ENCODE results near the gene NOX5. TPM values are rescaled to one million over a fixed set of nuclear protein-coding genes. Genes with fewer than 3 reads are reported as not detected.

NOX5 gene
- total RNA-seq, 2 donors from 2014 or later = 0.26 TPM; not detected in 1

DNA sequence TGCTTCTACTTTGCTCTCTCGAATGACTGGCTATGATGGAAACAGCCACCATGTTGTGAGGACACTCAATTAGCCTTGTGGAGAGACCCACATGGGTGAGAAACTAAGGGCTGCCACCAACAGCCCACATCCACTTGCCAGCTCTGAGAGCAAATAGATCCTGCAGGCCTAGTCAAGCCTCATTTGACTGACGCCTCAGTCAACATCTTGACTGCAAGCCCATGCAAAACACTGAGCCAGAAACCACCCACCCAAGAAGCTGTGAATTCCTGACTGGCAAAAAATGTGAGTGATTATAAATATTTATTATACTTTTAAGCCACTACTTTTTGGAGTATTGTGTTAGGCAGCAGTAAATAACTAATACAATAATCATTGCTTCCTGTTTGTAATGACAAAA, 58.4 kb downstream of the NOX5 start:
- intact Hi-C loops (cut with DNase I) = no loop called here
- peaks cover 0 to under 1% (median 0%) of the 10 kb centered on the region in 3 donors for H3K9me3 ChIP-seq
- no peak overlapping the region for H3K27ac ChIP-seq
- DNase-seq = no peak
- H3K4me3 ChIP-seq = no peak overlapping the region
- ATAC-seq = no peak
- whole genome bisulfite sequencing, 2 donors = 95 to 100% methylated on average over 2 of the region's 2 CpGs
- H3K27me3 ChIP-seq = no peaks in the 10 kb centered on the region
- peaks cover 21% of the 10 kb centered on the region for H3K4me1 ChIP-seq
- no peaks in the 10 kb centered on the region for H3K36me3 ChIP-seq (replicated peaks in 1 of 2; ENCODE audit: insufficient read depth in 1 of 2, low read depth in 2 of 2)
- TF ChIP-seq, protein P1, sequence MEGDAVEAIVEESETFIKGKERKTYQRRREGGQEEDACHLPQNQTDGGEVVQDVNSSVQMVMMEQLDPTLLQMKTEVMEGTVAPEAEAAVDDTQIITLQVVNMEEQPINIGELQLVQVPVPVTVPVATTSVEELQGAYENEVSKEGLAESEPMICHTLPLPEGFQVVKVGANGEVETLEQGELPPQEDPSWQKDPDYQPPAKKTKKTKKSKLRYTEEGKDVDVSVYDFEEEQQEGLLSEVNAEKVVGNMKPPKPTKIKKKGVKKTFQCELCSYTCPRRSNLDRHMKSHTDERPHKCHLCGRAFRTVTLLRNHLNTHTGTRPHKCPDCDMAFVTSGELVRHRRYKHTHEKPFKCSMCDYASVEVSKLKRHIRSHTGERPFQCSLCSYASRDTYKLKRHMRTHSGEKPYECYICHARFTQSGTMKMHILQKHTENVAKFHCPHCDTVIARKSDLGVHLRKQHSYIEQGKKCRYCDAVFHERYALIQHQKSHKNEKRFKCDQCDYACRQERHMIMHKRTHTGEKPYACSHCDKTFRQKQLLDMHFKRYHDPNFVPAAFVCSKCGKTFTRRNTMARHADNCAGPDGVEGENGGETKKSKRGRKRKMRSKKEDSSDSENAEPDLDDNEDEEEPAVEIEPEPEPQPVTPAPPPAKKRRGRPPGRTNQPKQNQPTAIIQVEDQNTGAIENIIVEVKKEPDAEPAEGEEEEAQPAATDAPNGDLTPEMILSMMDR (IDR thresholded peaks at IDR 0.05) = no peak
- no peak for TF ChIP-seq POLR2A (IDR thresholded peaks at IDR 0.05)

DNA sequence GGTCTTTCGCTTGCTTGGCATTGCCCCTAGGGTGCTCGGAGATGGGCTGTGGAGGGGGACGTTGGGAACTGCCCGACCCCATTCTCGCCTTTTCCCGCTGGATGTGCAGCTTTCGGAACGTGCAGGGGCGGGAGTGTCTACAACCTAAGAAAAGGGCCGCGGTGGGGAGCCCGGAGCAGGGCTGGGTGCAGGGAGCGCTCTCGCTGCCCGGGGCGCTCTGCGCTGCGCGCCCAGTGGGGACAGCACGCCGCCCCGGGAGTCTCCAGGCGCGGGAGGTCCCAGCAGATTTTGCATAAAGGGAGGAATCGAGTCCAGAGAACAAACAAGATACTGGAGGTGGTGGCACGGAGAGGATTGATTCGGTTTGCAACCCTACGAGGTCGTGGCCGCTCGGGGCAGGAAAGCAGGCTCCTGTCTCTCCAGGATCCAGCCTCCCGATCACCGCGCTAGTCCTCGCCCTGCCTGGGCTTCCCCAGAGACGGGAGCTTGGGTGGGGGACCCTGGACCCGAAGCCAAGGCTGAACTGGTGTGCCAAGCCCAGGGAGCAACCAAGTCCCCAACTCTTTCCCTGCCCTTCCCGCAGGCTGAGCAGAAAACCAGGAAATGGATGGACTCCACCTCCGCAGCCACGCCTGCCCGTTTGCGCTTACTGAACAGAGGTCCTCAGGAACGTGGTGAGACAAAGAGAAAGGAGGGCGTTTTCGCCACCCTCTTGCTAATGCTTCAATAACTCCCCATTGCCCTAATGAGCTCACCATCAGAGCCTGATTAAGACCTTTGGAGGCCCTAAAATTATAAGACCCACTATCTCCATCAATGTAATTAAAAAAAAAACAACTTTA, 59.7 kb downstream of the NOX5 start:
- Histone ChIP-seq H3K27me3 (no peaks in the 10 kb centered on the region), H3K9me3 (no peaks in the 10 kb centered on the region), H3K36me3 (replicated peaks in 1 of 2; ENCODE audit: insufficient read depth in 1 of 2, low read depth in 2 of 2) (no peaks in the 10 kb centered on the region), H3K4me3 (peak overlapping the region in 1 of 2 donors; percentile 37), H3K4me1 (peaks cover 21% of the 10 kb centered on the region), H3K27ac (peak overlapping the region in 3 of 4 donors; percentile 60 to 75 (median 65))
- intact Hi-C loops (cut with DNase I) = no loop called here
- 1 to 3% methylated on average over 45 of the region's 45 CpGs for WGBS, 2 donors
- peak; percentile 47 to 65 (median 56) for DNase-seq
- TF ChIP-seq, protein P1 (IDR thresholded peaks at IDR 0.05) = peak in 2 of 7 experiments; percentile 8 to 10
- TF ChIP-seq POLR2A (IDR thresholded peaks at IDR 0.05) = peak; percentile 12 to 63 (median 61)
- ATAC-seq = peak; percentile 82

DNA sequence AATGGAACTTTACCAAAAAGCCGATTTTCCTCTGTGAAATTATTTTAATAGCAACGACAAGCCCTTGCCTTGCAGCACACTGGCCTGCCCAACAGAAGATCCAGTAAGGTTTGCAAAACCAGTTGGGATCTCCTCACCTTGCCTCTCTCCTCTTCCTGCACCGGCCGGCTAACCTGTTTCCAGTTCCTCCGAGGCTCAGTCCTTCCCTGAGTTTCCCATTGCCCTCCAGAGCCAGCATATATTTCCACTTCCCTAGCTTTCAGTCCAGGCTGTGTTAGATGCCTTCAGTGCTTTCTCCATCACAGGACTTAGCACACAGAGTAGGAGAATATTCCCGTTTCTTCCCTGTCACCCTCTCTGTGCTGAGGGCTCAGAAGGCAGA, 60.3 kb downstream of the NOX5 start:
- peak overlapping the region in 2 of 4 donors; percentile 65 to 75 for H3K27ac ChIP-seq

DNA sequence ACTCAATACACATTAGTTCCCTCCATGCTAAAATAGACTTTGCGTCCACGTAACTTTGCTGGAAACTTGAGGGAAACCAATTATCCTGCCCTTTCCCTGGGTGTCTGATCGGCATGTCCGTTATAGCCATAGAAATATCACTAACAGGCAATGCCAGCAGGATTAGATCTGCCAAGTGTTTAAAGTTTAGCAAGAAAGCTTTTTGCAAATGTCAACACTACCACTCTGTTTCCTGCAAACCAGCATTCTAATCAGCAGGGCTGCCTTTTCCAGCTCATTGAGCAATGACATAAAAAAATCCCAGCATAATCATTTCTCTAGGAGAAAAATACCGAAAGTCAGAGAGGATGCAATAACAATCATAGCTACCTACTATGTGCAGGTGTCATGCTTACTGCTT, 60.9 kb downstream of the NOX5 start:
- intact Hi-C loops (cut with DNase I) = no loop called here
- no peak overlapping the region for H3K27ac ChIP-seq
- H3K36me3 ChIP-seq (replicated peaks in 1 of 2; ENCODE audit: insufficient read depth in 1 of 2, low read depth in 2 of 2) = no peaks in the 10 kb centered on the region
- H3K4me1 ChIP-seq = peaks cover 21% of the 10 kb centered on the region
- DNase-seq = no peak
- H3K27me3 ChIP-seq = no peaks in the 10 kb centered on the region
- H3K4me3 ChIP-seq = no peak overlapping the region
- TF ChIP-seq, protein P1 (IDR thresholded peaks at IDR 0.05) = no peak
- no peak for TF ChIP-seq POLR2A (IDR thresholded peaks at IDR 0.05)
- ATAC-seq = no peak
- WGBS, 2 donors = 55 to 68% methylated on average over 5 of the region's 5 CpGs
- no peaks in the 10 kb centered on the region for H3K9me3 ChIP-seq

More for the DNA sequence above, 60.3 kb downstream of the NOX5 start:
- TF ChIP-seq, protein P1 (IDR thresholded peaks at IDR 0.05) = no peak
- no peak for TF ChIP-seq POLR2A (IDR thresholded peaks at IDR 0.05)
- Histone ChIP-seq H3K27me3 (no peaks in the 10 kb centered on the region), H3K9me3 (no peaks in the 10 kb centered on the region), H3K4me3 (no peak overlapping the region), H3K36me3 (replicated peaks in 1 of 2; ENCODE audit: insufficient read depth in 1 of 2, low read depth in 2 of 2) (no peaks in the 10 kb centered on the region), H3K4me1 (peaks cover 21% of the 10 kb centered on the region)
- intact Hi-C loops (cut with DNase I) = no loop called here
- peak; percentile 70 for ATAC-seq
- DNase-seq = peak in 2 of 4 donors; percentile 21 to 39
- WGBS, 2 donors = 22 to 23% methylated on average over 6 of the region's 6 CpGs

All from body of pancreas (tissue), 4 donors.